ENCODE measurements around the gene MFSD6.
A peak's percentile ranks its signal among the peaks of the same experiment; 100 is the strongest.

MFSD6 gene

DNA sequence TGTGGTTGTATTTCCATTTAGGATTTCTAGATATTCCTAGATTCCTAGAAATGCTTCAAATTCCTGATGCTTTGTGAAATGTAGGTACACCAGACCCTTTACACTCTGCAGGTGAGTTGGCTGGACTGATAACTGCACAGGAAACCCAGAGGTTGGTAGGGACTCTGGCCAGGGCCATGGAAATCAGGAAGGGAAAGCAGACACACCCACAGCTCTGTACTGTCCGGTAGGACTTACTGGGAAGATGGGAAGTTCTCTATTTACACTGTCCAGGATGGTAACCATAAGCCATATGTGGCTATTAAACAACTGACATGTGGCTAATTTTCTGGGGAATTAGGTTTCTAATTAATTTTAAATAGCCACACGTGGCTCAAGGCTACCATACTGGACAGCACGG lies 94.9 kb downstream of the MFSD6 start:
- Histone ChIP-seq H3K9me2 (replicated peaks; ENCODE audit: control insufficient read depth, low read length) (no peaks in the 10 kb centered on the region), H3K79me2 (ENCODE audit: control insufficient read depth, low read length) (no peaks in the 10 kb centered on the region), H4K20me1 (ENCODE audit: control insufficient read depth, insufficient read depth, low read depth, low read length) (no peaks in the 10 kb centered on the region), H3K27ac (ENCODE audit: low read depth, low read length) (no peak overlapping the region), H3K27me3 (ENCODE audit: control insufficient read depth, low read length) (no peaks in the 10 kb centered on the region), H3K4me1 (ENCODE audit: control insufficient read depth, low read length) (peaks cover 20% of the 10 kb centered on the region), H3K9me3 (ENCODE audit: control insufficient read depth, insufficient read depth, low read length) (no peaks in the 10 kb centered on the region), H3F3A (ENCODE audit: control insufficient read depth, insufficient read depth) (no peaks in the 10 kb centered on the region), H3K4me3 (ENCODE audit: low read length) (no peak overlapping the region), H3K4me2 (ENCODE audit: low read length) (no peak overlapping the region), H3K36me3 (ENCODE audit: control insufficient read depth, low read length) (peaks cover 68% of the 10 kb centered on the region)
- TF ChIP-seq EZH2phosphoT487 (IDR thresholded peaks at IDR 0.05; ENCODE audit: borderline replicate concordance, low read length), result no peak
- TF ChIP-seq, protein P1, sequence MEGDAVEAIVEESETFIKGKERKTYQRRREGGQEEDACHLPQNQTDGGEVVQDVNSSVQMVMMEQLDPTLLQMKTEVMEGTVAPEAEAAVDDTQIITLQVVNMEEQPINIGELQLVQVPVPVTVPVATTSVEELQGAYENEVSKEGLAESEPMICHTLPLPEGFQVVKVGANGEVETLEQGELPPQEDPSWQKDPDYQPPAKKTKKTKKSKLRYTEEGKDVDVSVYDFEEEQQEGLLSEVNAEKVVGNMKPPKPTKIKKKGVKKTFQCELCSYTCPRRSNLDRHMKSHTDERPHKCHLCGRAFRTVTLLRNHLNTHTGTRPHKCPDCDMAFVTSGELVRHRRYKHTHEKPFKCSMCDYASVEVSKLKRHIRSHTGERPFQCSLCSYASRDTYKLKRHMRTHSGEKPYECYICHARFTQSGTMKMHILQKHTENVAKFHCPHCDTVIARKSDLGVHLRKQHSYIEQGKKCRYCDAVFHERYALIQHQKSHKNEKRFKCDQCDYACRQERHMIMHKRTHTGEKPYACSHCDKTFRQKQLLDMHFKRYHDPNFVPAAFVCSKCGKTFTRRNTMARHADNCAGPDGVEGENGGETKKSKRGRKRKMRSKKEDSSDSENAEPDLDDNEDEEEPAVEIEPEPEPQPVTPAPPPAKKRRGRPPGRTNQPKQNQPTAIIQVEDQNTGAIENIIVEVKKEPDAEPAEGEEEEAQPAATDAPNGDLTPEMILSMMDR (IDR thresholded peaks at IDR 0.05; ENCODE audit: low read depth, low read length, poor library complexity, severe bottlenecking), result no peak

DNA sequence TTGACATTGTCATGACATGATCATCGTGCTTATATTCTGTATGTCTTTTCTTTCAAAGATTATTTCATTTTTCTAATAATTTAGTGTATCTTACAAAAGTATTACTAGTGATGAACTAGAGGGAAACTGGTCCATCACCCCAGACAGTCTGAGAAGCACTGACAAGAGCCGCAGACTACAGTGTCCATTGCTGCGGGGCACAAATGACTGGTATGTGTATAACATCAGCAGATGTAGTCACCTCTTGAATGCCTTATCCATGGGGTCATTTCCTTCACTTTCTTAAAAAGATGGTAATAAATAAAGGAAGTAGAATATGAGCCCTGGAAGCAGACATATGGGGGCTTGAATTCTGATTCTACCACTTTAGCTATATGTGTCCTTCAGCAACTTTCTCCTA lies 96.8 kb downstream of the MFSD6 start:
- no peaks in the 10 kb centered on the region for H3K9me2 ChIP-seq (replicated peaks; ENCODE audit: control insufficient read depth, low read length)
- TF ChIP-seq, protein P1 (IDR thresholded peaks at IDR 0.05; ENCODE audit: low read depth, low read length, poor library complexity, severe bottlenecking), result no peak
- no peak for TF ChIP-seq EZH2phosphoT487 (IDR thresholded peaks at IDR 0.05; ENCODE audit: borderline replicate concordance, low read length)
- no peaks in the 10 kb centered on the region for H4K20me1 ChIP-seq (ENCODE audit: control insufficient read depth, insufficient read depth, low read depth, low read length)
- no peak overlapping the region for H3K4me2 ChIP-seq (ENCODE audit: low read length)
- no peaks in the 10 kb centered on the region for H3F3A ChIP-seq (ENCODE audit: control insufficient read depth, insufficient read depth)
- H3K4me1 ChIP-seq (ENCODE audit: control insufficient read depth, low read length), result peaks cover 20% of the 10 kb centered on the region
- H3K27ac ChIP-seq (ENCODE audit: low read depth, low read length), result no peak overlapping the region
- H3K27me3 ChIP-seq (ENCODE audit: control insufficient read depth, low read length), result no peaks in the 10 kb centered on the region
- no peaks in the 10 kb centered on the region for H3K79me2 ChIP-seq (ENCODE audit: control insufficient read depth, low read length)
- peaks cover 72% of the 10 kb centered on the region for H3K36me3 ChIP-seq (ENCODE audit: control insufficient read depth, low read length)
- H3K9me3 ChIP-seq (ENCODE audit: control insufficient read depth, insufficient read depth, low read length), result no peaks in the 10 kb centered on the region
- H3K4me3 ChIP-seq (ENCODE audit: low read length), result no peak overlapping the region

DNA sequence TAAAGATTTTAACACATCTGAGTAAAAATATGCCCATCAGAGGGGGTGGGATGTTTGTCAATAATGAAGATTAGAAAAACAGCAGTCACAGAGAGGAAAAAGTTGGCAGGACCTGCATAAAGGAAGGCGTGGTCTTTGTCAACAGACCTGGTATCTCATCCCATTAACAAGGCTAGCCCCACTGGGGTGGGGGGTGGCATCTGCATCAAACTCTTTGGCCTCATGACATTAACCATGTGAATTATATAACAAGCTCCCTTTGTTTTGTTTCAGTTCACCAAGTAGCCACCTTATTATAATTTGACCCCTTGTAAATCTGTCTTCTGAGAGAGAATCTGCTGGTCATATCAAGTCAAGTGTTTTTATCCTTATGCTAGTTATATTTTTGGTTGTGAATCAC lies 97.5 kb downstream of the MFSD6 start:
- Histone ChIP-seq H3K27me3 (ENCODE audit: control insufficient read depth, low read length) (no peaks in the 10 kb centered on the region), H3K9me3 (ENCODE audit: control insufficient read depth, insufficient read depth, low read length) (no peaks in the 10 kb centered on the region), H3K79me2 (ENCODE audit: control insufficient read depth, low read length) (no peaks in the 10 kb centered on the region), H3K36me3 (ENCODE audit: control insufficient read depth, low read length) (peaks cover 70% of the 10 kb centered on the region), H3K4me1 (ENCODE audit: control insufficient read depth, low read length) (peaks cover 20% of the 10 kb centered on the region), H4K20me1 (ENCODE audit: control insufficient read depth, insufficient read depth, low read depth, low read length) (no peaks in the 10 kb centered on the region), H3K27ac (ENCODE audit: low read depth, low read length) (no peak overlapping the region), H3K4me2 (ENCODE audit: low read length) (no peak overlapping the region), H3K9me2 (replicated peaks; ENCODE audit: control insufficient read depth, low read length) (no peaks in the 10 kb centered on the region), H3K4me3 (ENCODE audit: low read length) (no peak overlapping the region), H3F3A (ENCODE audit: control insufficient read depth, insufficient read depth) (no peaks in the 10 kb centered on the region)
- TF ChIP-seq, protein P1 (IDR thresholded peaks at IDR 0.05; ENCODE audit: low read depth, low read length, poor library complexity, severe bottlenecking), result no peak
- no peak for TF ChIP-seq EZH2phosphoT487 (IDR thresholded peaks at IDR 0.05; ENCODE audit: borderline replicate concordance, low read length)

DNA sequence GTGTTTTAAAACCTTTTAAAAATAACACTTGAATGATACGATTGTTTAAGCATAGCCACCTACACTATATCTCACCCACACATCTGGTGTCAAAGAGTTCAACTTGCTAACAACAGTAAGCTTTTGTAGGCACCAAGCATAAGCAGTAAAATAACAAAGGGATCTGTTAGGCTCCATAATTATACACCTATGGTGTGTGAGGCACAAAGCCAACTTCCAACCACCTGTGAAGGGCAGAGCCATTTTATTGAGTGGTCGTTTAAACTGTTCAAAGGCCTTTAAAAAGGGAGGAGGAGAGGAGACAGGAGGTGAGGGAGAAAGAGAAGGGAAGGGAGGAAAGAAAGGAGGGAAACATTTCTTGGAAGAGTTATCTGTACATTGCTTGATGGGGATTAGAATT lies 98.5 kb downstream of the MFSD6 start:
- Histone ChIP-seq H3K4me2 (ENCODE audit: low read length) (peak overlapping the region; percentile 1; the same call in 1 of the 2 replicates), H3K9me3 (ENCODE audit: control insufficient read depth, insufficient read depth, low read length) (no peaks in the 10 kb centered on the region), H3K36me3 (ENCODE audit: control insufficient read depth, low read length) (peaks cover 63% of the 10 kb centered on the region), H3K4me1 (ENCODE audit: control insufficient read depth, low read length) (peaks cover 20% of the 10 kb centered on the region), H4K20me1 (ENCODE audit: control insufficient read depth, insufficient read depth, low read depth, low read length) (no peaks in the 10 kb centered on the region), H3K79me2 (ENCODE audit: control insufficient read depth, low read length) (no peaks in the 10 kb centered on the region), H3K9me2 (replicated peaks; ENCODE audit: control insufficient read depth, low read length) (no peaks in the 10 kb centered on the region), H3K27ac (ENCODE audit: low read depth, low read length) (no peak overlapping the region), H3F3A (ENCODE audit: control insufficient read depth, insufficient read depth) (no peaks in the 10 kb centered on the region), H3K4me3 (ENCODE audit: low read length) (no peak overlapping the region), H3K27me3 (ENCODE audit: control insufficient read depth, low read length) (no peaks in the 10 kb centered on the region)
- TF ChIP-seq EZH2phosphoT487 (IDR thresholded peaks at IDR 0.05; ENCODE audit: borderline replicate concordance, low read length), result no peak
- TF ChIP-seq, protein P1 (IDR thresholded peaks at IDR 0.05; ENCODE audit: low read depth, low read length, poor library complexity, severe bottlenecking), result no peak
